GM21737 (cell line): Measurements from ENCODE around the gene ZFP69.
A peak's percentile ranks its signal among the peaks of the same experiment; 100 is the strongest.
"Not testable (repeated sequence)": the region's sequence is repeated elsewhere in the genome, so short reads cannot be mapped to it uniquely, and the experiment has no call there.

Experiments
- ATAC-seq: cut with Tn5 transposase; IDR thresholded peaks from one replicate; pipeline ENCODE4 v1.9.1; 2021; ENCODE audit warnings: mild to moderate bottlenecking, moderate library complexity; ENCODE audit not compliant: unreplicated experiment

The ZFP69 gene

DNA sequence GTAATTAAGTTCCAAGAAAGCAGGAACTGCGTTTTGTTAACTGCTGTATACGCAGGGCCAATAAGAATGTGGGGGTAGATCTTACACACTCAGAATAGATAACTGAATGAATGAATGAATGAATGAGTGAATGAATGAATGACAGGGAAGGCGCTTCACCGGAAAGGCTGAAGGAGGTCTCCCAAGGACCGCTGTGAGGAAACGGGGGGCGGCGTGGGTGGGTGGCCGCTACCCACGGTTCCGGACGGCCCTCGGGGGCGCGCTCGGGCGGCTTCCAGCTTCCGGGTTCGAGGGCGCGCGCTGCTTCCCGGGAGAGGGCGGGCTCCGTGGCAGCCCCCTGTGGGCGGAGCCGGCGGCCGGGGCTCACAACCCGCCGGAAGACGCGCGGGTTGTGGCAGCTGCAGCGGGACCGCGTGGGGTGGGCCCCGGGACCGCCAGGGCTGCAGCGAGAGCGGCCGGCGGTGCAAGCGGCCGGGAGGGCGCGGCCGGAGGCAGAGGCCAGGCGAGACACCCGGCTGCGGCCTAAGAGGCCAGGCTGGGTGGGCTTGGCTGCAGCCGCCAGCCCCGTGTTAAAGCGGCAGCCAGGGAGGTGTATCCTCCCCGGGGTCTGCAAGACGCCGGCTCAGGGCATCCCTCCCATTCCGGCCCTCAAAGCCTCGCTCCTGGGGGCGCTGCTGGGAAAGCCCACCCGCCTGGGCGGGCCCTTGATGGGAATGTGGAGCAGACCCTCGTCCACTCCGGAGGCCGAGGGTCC lies at the start of gene ZFP69:
ZFP69 (plus strand) TSS at position 367 of the 754 bp plus-strand sequence. CDS start 2,072 bp downstream, outside the sequence.
- peak; percentile 77 for ATAC-seq

DNA sequence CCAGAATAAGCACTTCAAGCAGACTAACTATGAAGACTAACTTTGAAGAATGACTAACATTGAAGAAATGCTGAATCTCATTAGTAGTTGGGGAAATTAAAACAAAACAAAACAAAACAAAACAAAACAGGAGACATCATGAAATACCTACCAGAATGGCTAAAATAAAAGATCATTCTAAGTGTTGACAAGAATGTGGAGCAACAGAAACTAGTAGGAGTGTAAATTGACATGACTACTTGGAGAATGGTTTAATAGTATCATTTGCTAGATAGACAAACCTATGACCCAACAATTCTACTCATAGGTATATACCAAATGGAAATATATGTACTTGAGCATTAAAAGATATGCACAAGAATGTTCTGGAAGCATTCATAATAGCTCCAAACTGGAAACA lies 45.7 kb upstream of the ZFP69 start:
- no peak for ATAC-seq

DNA sequence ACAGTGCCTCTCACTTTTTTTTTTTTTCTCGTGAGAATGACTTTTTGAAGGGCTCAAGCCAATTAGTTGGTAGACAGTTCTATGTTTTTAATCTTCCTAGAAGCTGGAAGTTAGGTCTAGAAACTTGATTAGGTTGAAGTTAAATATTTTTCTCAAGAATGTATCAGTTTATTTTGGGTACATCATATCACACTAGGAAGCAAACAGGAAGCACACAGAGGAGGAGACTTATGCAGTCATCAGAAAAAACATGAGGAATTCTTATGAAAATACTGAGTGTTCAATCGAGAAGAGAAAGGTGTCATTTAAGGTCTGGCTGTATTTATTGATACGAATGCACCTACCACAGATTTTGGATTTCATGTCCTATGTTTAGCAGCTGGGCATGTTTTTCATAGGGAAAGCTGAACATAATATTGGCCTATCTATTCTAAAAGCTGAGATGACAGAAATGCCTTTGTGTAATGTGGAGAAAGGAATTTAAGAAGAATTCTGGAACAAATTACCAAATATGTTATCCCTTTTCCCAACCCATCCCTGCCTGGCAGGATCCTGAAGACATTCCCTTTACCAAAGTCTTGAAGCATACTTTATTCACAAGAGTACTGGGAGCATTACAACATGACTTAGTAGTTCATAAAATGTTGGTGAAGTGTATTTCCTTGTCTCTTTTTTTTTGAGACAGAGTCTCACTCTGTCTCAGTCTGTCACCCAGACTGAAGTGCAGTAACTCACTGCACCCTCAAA lies 44.3 kb upstream of the ZFP69 start:
- ATAC-seq, result no peak

GRCh38 chr1:40435471-40435870 lies 41.6 kb upstream of the ZFP69 start:
- ATAC-seq, result no peak

- ATAC-seq, result no peak
Measured at GRCh38 chr1:40435876-40436275, 41.2 kb upstream of the ZFP69 start.

DNA sequence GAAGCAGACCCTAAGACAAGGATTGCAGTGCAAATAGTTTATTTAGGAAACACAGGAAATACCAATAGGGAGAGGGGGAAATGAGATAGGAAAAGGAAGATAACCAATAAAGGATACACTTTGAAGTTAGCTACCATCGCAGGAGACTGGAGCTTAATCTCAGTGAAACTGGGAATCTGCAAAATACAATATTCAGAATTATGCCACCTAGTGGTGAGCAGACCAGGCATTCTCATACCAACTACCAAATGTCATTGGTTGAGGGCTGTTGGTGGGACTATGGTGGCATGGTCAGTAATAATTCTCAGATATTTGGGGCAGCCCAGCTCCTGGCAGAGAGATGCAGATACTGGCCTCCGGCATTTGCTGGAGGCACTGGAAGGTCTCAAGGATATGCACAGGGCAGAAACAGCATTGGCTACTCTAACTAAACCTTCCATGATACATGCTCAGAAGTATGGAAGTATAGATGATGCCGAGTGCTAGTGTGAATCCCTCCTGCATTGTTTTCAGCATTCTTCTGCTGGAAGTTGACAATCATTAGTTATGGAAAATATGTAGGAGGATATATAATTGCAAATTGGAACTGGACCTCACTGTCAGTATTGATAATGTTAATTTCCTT lies 38.6 kb upstream of the ZFP69 start:
- no peak for ATAC-seq

DNA sequence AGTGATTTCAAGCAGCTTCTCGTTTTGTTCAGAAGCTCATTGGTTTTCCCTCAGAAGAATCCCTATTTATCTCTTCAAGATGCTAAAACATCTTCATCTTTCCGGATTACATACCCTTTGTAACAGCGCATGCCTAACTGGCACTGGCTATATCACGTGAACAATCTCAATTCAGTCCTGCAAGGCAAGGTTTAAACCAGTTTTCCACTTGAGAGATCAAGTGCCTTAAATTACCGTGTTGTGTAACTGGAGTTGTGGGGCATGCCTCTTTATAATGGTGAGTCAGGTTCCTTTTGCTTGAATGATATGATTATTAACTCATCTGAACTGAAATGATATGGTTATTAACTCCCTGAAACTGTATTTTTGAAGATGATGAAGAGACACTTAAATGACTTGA lies 37.8 kb upstream of the ZFP69 start:
- no peak for ATAC-seq

GRCh38 chr1:40449684-40450494 lies 27.2 kb upstream of the ZFP69 start, which contains the start of gene ZFP69B:
Gene ZFP69B (plus strand): TSS chr1:40450476. CDS start chr1:40450962, 486 bp downstream.
- ATAC-seq, result peak; percentile 80

- ATAC-seq, result peak; percentile 28
Measured at GRCh38 chr1:40450495-40451237, 26.4 kb upstream of the ZFP69 start.

DNA sequence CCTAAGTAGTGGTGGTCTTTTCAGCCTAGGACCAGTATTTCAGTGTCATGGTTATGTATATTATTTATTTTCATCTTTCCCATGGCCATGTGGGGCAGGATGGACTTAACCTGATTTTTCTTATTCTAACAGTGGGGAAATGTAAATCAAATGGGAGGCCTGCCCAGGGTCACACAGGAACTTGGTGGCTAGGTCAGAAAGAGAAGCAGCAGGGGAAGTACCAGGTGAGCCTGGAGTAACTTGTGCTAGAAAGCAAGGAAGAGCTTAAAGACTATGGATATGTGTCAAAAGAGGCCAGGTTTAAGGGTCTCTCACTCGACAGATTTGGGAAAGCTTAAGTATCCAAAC lies 25.9 kb upstream of the ZFP69 start:
- ATAC-seq, result no peak

DNA sequence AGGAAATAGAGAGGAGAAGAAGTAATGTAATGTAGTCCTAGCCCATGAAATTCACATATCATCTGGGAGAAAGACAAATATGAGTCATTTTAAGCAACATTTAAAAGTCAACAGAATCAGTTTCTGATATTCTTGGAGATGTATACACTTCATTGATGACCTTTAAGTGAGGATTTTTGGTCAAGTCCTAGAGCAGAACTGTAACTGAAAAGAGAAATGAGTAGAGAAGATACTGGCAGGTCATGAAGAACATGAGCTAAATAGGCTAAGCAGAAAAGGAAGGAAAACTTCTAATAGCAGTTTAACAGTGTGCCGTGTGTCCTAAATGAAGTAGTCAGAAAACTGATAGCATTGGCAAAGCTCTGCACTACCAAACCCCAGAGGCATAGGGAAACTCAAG lies 22.2 kb upstream of the ZFP69 start:
- no peak for ATAC-seq

DNA sequence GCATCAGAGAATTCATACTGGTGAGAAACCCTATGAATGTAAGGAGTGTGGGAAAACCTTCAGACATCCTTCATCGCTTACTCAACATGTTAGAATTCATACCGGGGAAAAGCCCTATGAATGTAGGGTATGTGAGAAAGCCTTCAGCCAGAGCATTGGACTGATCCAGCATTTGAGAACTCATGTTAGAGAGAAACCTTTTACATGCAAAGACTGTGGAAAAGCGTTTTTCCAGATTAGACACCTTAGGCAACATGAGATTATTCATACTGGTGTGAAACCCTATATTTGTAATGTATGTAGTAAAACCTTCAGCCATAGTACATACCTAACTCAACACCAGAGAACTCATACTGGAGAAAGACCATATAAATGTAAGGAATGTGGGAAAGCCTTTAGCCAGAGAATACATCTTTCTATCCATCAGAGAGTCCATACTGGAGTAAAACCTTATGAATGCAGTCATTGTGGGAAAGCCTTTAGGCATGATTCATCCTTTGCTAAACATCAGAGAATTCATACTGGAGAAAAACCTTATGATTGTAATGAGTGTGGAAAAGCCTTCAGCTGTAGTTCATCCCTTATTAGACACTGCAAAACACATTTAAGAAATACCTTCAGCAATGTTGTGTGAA lies 14.0 kb upstream of the ZFP69 start:
- ATAC-seq, result no peak

GRCh38 chr1:40469327-40469726 lies 7.8 kb upstream of the ZFP69 start:
- no peak for ATAC-seq

GRCh38 chr1:40475268-40475667 lies 1.8 kb upstream of the ZFP69 start:
- no peak for ATAC-seq

DNA sequence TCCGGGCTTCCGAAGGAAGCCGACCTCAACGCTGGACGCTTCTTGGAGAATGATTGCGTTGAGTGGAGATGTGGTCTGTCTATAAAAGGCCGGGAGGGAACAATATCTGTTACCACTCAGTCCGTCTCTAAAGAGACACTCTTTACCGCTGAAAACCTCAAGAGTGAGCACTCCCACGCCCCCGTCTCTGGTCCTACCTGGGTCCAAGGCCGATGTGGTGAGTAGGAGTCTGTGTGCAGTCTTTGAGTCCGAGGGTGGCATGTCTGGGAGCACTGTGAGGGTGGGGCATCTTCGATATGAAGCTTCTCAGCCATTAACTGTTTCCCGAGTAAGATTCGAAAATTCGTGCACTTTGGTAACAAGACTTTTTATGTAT lies 576 bp downstream of the ZFP69 start:
- ATAC-seq, result no peak

DNA sequence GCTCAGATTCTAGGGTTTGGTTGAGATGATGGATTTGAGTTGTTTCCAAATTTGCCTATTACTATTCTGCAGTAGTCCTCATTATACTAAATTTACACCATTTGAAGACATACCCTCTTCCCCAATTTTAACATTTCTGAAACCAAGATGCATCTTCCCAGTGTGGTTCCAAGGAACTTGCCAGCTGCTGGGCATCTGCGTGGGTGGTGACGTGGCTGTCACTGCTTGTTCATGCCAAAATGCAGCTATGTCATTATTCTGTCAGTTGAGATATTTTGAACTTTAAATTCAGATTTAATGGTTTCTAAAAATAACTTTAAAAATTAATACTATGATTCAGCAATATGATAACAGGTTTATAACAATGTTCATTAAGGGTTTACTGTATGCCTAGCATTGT lies 1.2 kb downstream of the ZFP69 start:
- no peak for ATAC-seq

DNA sequence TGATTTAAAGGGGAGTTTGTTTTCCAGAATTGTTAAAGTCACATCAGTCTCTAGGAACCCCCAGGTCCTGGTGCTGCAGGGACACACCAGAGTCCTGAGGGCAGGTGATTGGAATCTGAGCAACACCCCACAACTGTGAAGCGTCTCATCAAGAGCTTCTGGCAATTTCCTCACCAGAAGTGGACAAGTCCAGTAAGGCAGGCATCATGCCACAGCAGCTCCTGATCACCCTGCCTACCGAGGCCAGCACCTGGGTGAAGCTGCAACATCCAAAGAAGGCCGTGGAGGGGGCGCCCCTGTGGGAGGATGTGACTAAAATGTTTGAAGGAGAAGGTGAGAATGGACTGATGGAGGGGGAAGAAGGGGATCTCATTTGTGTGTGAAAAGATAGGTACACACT lies 2.1 kb downstream of the ZFP69 start:
- no peak for ATAC-seq

- no peak for ATAC-seq
Measured at GRCh38 chr1:40495315-40495903, 18.3 kb downstream of the ZFP69 start.

DNA sequence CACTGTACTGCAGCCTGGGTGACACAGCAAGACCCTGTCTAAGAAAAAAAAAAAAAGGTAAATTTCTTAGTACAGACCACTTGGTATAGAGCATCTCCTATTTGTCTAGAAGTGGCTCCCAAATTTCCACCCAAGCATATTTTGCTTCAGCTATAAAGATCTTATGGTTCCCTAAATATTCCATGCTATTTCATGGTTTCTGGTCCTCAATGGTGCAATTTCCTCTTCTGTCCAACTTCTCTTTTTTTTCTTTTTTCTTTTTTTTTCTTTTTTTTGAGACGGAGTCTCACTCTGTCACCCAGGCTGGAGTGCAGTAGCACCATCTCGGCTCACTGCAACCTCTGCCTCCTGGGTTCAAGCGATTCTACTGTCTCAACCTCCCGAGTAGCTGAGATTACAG lies 25.6 kb downstream of the ZFP69 start:
- not testable (repeated sequence) for ATAC-seq

DNA sequence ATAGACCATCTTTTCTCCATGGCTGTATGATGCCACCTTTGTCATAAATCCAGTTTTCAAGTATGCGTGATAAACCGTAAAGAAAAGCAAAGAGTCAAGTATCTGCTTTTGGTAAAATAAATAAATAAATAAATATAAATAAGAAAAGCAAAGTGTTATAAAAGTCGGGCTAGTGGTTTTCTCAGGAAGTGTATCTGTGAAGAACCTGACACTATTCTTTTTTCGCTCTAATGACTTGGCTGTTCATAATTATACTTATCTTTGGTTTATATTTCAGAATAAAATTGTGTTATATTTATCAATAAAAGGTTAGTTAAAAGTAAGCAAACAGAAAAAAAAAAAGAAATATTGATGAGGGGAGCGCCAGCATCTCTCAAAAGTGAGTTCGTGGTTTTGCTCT lies 30.9 kb downstream of the ZFP69 start:
- ATAC-seq, result no peak
